Kidney (tissue), 14 donors: ENCODE results near the gene PF4V1. TPM values are rescaled to one million over a fixed set of nuclear protein-coding genes. Genes with fewer than 3 reads are reported as not detected.

ENCODE experiments used
- DNase-seq, 5 donors: peaks; one replicate each; pipeline ENCODE4 v3.0.0-alpha.2; 2013 to 2020
- FAIRE-seq: peaks from 2 replicates; lab custom pipeline; 2012; peaks lifted over from hg19 to GRCh38; lab: Jason Lieb, UNC
- H3K27ac ChIP-seq, 2 donors: one replicate each; pipeline ENCODE4 v1.7.0; 2013; ENCODE audit warnings: low read depth in 2 of 2, low read length in 2 of 2, inconsistent platforms in 1 of 2
- H3K27me3 ChIP-seq: one replicate; pipeline ENCODE4 v1.7.1; 2013; ENCODE audit warnings: low read length, inconsistent platforms; ENCODE audit not compliant: control insufficient read depth, insufficient read depth
- H3K36me3 ChIP-seq, 3 donors: one replicate each; pipeline versions ENCODE4 v1.7.0 to v1.7.1; 2013; ENCODE audit warnings: low read length in 3 of 3, control low read depth in 1 of 3, inconsistent platforms in 1 of 3; ENCODE audit not compliant: insufficient read depth in 3 of 3, control insufficient read depth in 2 of 3
- H3K4me1 ChIP-seq, 3 donors: one replicate each; pipeline versions ENCODE4 v1.7.0 to v1.7.1; 2013; ENCODE audit warnings: low read length in 3 of 3, inconsistent platforms in 1 of 3, low read depth in 1 of 3; ENCODE audit not compliant: control insufficient read depth in 2 of 3, insufficient read depth in 2 of 3
- H3K4me3 ChIP-seq, 3 donors: one replicate each; pipeline versions ENCODE4 v1.7.0 to v1.8.1; 2013; ENCODE audit warnings: low read length in 3 of 3, control low read depth in 1 of 3, inconsistent platforms in 1 of 3
- H3K9ac ChIP-seq, 3 donors: one replicate each; pipeline versions ENCODE4 v1.7.0 to v1.7.1; 2013; ENCODE audit warnings: low read length in 3 of 3, control low read depth in 1 of 3, inconsistent platforms in 1 of 3
- H3K9me3 ChIP-seq, 3 donors: one replicate each; pipeline versions ENCODE4 v1.7.0 to v1.7.1; 2013; ENCODE audit warnings: low read length in 3 of 3, control low read depth in 1 of 3, inconsistent platforms in 1 of 3; ENCODE audit not compliant: control insufficient read depth in 2 of 3, insufficient read depth in 1 of 3
- intact Hi-C: fragments of 100-400 bp; cut with DNase I; formaldehyde crosslinking; loops from one replicate; pipeline ENCODE4 v1.11.1; 2022
- polyA plus RNA-seq: library from polyadenylated mRNA; stranded (reverse); fragments of 350-450 nt; fragmentation: Illumina TruSeq; extraction: RNeasy Lipid Tissue Mini Kit (QIAGEN cat#74804); gene quantifications from one replicate; pipeline ENCODE4 v1.2.3, GENCODE V29; 2014; ENCODE audit warnings: low read depth, low replicate concordance; ENCODE audit not compliant: insufficient read depth
- total RNA-seq: library from RNA; stranded (reverse); fragmentation: NEBNext Ultra II Directional; extraction: Animal tissue kit (Norgen Biotek cat#: 25700); gene quantifications from one replicate; pipeline ENCODE4 v1.2.1, GENCODE V29; 2021
- TF ChIP-seq, protein P1 (sequence below): IDR thresholded peaks from 3 replicates; pipeline ENCODE4 v1.5.1; 2012; ENCODE audit warnings: mild to moderate bottlenecking, moderate library complexity, borderline replicate concordance; ENCODE audit not compliant: insufficient read depth; ENCODE audit errors: extremely low read depth
- donor health status: control.
- donor health status: control.
- donor health status: control.
- donor health status: control.
- donor health status: control.
- donor health status: DM: yes; HTN: yes; CAD: no.
- donor health status: Normal renal cell carcinoma (clear cell type).

The PF4V1 gene
- total and polyA plus RNA-seq, 2 donors from 2014 or later, result 1.0 TPM; not detected in 1

DNA sequence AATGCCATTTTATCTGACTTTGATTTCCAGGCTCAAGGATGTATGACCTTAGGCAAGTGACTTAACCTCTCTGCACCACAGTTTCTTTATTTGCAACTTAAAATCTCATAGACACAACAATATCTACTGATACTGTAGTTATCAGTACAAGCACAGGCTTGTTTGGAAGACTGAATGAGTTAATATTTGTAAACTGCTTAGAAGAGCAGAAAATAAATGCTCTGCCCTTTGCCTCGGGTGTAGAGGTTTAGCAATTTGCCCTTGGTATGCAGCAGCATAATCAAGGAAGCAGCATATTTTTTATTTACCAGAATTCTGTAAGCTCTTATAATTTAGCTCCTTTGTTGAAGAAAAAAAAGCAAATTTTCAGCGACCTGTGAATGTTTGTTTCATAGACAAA is 13.2 kb downstream of the PF4V1 start:
- no peak overlapping the region for H3K27ac ChIP-seq
- H3K27me3 ChIP-seq, result no peaks in the 10 kb centered on the region
- FAIRE-seq (no peak), DNase-seq (no peak)
- peaks cover 0 to 8% (median 0%) of the 10 kb centered on the region in 3 donors for H3K4me1 ChIP-seq
- intact Hi-C loops, result no loop called here
- H3K4me3 ChIP-seq, result no peak overlapping the region
- H3K9me3 ChIP-seq, result no peaks in the 10 kb centered on the region
- TF ChIP-seq, protein P1, sequence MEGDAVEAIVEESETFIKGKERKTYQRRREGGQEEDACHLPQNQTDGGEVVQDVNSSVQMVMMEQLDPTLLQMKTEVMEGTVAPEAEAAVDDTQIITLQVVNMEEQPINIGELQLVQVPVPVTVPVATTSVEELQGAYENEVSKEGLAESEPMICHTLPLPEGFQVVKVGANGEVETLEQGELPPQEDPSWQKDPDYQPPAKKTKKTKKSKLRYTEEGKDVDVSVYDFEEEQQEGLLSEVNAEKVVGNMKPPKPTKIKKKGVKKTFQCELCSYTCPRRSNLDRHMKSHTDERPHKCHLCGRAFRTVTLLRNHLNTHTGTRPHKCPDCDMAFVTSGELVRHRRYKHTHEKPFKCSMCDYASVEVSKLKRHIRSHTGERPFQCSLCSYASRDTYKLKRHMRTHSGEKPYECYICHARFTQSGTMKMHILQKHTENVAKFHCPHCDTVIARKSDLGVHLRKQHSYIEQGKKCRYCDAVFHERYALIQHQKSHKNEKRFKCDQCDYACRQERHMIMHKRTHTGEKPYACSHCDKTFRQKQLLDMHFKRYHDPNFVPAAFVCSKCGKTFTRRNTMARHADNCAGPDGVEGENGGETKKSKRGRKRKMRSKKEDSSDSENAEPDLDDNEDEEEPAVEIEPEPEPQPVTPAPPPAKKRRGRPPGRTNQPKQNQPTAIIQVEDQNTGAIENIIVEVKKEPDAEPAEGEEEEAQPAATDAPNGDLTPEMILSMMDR, result no peak
- H3K9ac ChIP-seq, result no peak overlapping the region
- H3K36me3 ChIP-seq, result no peaks in the 10 kb centered on the region

DNA sequence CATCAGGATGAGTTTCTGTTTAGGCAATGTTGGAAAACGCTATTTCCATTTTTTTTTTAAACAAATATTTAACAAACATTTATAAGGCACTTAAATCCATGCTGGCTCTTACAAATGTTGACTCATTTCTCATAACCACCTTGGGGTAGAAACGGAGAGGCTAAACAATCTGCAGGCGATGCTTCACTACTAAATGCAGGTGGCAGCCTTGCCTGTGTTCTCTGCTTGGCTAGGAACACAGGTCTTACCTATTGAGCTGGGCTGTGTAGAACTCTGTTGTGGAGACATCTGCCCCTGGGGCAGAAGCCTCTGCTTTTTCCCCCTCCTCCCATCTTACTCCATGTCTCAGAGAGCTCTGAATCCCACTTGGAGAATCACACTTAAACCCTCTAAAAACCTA is 14.7 kb downstream of the PF4V1 start:
- no peak for FAIRE-seq
- no peak overlapping the region for H3K27ac ChIP-seq
- TF ChIP-seq, protein P1, result no peak
- H3K4me3 ChIP-seq, result no peak overlapping the region
- peaks cover 0 to 8% (median 0%) of the 10 kb centered on the region in 3 donors for H3K4me1 ChIP-seq
- DNase-seq, result no peak
- no peaks in the 10 kb centered on the region for H3K36me3 ChIP-seq
- no peak overlapping the region for H3K9ac ChIP-seq
- no peaks in the 10 kb centered on the region for H3K27me3 ChIP-seq
- intact Hi-C loops, result no loop called here
- no peaks in the 10 kb centered on the region for H3K9me3 ChIP-seq

DNA sequence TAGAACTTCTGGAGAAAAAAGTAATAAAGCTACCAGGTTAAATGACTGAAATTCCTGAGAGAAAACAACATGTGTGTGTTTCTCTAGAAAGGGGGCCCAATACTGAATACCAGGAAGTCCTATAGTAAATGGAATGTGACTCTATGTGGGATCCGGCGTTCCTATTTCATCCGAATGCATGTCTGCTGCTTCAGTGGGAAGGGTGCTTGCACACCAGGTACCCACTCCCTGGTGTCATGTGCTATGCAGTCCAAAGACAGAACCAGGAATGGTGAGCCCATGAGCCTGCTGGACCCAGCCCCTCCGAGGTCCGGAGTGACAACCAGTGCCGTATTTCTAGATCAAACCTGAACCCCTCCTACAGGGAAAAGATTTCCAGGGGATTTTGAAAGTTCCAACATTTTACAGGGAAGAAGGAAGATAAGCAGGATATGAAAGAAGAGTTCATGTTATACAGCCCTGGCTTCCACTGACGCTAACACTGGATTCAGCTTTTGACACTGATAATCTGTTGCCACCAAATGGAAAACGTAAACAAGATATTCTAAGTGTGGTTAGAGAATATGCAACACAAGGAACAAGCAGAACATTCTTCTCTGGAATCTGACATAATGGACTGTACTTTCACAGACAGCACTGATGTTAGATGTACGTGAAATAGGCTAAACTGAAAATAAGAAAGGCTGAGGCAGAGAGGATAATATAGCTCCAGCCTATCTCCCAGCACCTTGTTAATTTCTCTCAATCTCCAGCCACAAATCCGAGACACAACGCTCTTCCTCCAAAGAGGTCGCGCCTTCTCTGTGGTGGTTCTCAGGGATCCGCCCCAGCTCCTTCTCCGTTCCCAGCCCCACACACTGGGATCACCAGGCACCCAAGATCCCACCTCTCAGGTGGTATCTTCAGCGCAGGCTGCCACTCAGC is 15.4 kb downstream of the PF4V1 start:
- TF ChIP-seq, protein P1, result no peak
- H3K27ac ChIP-seq, result no peak overlapping the region
- H3K9me3 ChIP-seq, result no peaks in the 10 kb centered on the region
- intact Hi-C loops, result no loop called here
- no peak for FAIRE-seq
- H3K9ac ChIP-seq, result peak overlapping the region in 1 of 3 donors; percentile 22
- H3K27me3 ChIP-seq, result no peaks in the 10 kb centered on the region
- DNase-seq, result peak in 1 of 5 donors; percentile 36
- H3K4me3 ChIP-seq, result peak overlapping the region; percentile 34 to 59 (median 48)
- no peaks in the 10 kb centered on the region for H3K36me3 ChIP-seq
- peaks cover 0 to 8% (median 0%) of the 10 kb centered on the region in 3 donors for H3K4me1 ChIP-seq
